NCI-H146 (cell line): Measurements from ENCODE around the gene TGM1.
"Not testable (repeated sequence)": the region's sequence is repeated elsewhere in the genome, so short reads cannot be mapped to it uniquely, and the experiment has no call there.

Experiments used
- DNase-seq: peaks from one replicate; lab custom pipeline; 2025; lab: John Stamatoyannopoulos, UW

The TGM1 gene

DNA sequence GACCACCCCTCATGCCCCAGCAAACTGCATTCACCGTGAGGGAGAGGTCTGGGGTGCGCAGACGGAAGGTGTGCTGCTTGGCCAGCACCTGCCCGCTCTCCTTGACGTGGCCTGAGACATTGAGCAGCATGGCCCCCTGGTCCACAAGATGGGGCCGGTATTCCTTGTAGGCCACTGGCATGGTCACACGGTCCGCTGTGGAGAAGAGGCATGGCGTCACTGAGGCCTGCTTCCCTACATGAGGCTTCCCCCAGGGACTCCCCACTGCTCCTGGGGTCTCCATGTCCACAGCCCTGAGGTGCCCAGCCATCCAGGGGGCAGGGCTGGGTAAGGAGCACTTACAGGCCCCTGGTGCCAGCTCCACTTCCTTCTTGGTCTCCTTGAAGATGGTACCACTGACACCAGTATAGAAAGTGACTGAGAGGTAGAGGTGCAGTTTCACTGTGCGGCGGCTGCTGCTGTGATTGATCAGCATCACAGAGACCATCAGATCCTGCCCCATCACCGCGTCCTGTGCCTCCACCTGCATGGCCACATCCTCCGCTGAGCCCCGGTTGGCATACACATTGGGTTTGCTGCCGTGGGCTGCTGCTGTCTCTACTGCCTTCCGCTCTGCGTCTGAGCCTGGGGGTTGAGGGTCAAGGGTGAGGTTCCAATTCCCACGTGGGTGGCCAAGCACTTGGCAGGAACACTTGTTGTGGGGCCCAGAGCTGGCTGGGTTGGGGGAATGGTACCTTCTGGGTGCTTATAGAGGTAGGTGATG, 8.2 kb downstream of the TGM1 start:
- DNase-seq, result no peak

DNA sequence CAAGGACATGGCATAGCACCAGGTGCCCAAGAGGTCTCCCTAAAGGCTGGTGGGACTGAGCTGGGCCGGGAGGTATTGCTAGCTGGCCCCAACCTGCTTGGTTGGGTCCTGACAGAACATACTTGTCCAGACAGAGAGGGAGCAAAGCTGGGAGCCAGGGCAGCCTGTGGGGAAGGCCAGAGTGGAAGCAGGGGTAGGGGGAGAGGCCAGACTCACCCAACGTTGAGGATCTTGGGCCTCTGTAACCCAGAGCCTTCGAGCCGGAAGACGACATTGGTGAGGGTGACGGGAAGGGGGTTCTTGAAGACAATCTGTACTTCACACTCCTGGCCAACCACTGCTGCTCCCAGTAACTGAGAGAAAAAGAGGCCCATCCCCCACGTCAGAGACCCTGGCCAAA, 9.0 kb downstream of the TGM1 start:
- no peak for DNase-seq

DNA sequence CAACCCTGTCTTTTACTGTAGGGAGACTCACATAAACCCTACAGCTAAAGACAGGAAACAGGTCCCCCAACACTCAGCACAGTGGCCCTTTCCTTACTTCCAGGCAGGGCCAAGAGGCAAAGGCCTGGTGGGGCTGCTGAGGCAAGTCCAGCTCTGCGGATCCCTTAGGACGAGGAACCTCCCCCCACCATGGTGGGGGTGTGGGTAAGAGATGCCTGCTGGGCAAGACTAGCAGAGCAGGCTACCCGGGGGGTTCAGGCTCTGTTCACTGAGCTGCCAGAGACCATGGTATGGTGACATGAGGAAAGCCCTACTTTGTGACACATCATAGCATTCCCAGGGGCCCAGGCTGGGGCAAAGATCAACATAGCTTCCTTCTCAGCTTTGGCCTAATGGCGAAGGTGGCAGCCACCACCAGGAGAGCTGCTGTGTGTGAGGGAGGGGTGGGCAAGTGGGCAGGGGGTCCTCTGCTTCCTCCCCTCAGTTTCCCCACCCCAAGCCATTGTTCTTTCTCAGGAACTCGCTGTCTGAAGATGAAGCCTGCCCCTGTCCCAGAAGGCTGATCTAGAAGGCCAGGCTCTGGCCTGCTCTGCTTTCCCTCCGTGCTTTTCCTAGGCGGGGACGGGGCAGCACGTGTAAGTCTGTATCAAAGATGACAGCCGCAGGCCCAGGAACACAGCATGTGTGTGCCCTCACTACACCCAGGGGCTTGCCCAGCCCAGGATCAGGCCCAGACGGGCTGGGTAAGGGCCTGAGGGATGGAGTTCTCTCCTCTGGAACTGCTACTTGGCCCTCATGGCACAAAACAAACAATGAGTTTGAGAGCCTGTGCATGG, 10.5 kb downstream of the TGM1 start:
- no peak for DNase-seq

DNA sequence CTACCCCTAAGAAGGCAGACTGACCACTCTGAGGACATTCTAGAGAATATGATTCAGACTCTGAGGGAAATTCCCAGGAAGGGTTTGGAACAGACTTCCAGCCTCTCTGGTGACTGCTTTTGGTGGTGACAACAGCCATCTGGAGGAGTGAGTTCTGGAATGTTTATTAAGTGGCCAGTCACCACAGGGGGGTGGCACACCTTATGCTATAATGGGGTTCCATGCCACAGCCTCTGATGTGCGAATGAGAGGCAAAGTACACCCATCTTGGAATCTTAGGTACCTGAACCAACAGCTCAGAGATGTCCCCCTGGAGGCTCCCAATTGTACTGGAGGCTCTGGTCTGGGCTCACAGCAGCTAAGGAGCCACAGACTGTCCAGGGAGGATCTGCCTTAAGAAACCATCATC, 11.1 kb downstream of the TGM1 start:
- DNase-seq, result no peak

DNA sequence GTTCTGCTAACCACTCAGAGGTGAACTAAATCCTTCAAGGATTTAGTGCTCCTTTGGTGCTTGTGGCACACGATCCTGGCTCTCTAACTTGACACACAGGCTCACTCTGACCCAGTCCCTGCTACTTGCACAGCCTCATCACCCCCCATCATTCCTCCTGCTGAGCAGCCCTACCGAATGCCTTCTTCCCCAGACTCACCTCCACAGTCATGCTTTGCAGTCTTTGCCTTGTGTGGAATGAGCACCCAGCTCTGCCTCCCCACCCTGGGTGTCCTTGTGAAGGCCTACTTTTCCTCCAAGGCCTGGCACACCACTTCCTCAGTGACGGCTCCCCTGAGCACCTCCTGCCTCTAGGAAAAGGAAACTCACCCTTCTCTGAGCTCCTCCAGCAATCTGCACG, 12.6 kb downstream of the TGM1 start:
- no peak for DNase-seq

DNA sequence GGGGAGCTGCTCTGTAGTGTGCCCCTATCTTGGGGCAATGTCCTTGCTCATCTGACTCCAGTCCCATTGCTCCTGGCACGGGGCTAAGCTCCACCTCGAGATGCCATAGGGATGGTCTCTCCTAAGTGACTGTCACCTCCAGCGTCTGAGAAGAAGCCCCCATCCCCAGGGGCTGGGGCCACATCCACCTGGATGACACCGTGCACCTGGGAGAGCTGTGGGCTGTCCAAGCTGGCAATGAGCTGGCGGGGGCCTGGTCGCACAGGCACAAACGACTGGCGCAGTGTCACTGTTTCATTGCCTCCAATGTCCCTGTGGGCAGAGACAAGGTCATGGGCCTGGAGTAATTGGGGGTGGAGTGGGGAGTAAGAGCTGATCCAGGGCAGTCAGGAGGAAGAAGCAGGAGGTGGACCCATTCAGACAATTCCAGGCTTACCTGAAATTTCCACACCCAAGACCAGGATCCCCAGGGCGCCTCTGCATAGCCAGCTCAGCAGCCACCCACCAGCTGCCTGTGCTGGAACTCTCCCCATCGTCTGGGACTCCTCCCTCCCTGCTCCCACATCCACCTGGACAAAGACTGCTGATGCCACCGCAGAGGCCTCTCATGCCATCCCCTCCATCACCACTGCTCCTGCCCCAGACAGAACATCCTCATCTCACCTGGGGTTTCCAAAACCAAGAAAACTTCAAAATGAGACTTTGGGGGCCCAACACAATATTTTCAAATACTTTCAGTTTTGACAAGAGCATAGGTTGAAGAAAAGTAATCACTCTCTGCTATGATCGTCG, 13.6 kb downstream of the TGM1 start:
- DNase-seq, result no peak

DNA sequence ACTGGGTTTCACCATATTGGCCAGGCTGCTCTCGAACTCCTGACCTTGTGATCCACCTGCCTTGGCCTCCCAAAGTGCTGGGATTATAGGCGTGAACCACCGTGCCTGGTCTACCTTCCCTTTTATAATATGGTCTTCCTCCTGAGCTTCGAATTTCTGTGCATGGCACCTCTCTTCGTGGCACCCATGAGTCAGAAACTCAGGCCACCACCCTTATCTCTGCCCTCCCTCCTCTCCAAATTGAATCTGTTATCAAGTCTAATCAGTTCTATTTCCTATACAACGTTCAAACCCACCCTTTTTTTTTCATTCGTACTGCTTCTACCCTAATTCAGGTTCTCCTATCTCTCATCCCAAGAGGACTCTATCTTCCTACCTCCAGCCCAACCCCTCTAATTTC, 15.6 kb downstream of the TGM1 start:
- no peak for DNase-seq

DNA sequence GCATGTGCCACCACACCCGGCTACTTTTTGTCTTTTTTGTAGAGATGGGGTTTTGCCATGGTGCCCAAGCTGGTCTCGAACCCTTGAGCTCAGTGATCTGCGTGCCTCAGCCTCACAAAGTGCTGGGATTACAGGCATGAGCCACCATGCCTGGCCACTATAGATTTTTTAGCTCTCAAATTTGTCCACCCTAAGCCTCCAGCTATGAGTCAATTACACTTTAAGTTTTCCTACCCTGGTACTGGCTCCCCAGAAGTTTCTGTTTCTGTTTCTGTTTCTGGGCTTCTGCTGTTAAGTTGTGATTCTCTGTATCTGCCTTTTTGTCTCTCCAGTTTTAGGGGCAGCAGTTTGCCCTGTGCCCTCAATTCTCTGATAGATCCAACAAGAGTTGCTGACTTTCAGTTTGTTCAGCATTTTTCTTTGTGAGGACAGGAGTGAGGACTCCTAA, 16.2 kb downstream of the TGM1 start:
- DNase-seq, result no peak

DNA sequence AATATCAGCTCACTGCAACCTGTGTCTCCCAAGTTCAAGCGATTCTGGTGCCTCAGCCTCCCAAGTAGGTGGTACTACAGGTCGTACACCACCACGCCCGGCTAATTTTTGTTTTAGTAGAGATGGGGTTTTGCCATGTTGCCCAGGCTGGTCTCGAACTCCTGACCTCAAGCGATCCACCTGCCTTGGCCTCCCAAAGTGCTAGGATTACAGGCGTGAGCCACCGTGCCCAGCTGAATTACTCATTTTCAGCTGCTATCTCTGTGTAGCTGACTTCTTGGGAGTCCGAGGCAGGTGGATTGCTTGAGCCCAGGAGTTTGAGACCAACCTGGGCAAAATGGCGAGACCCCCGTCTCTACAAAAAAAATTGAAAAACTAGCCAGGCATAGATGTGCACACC, 17.6 kb downstream of the TGM1 start:
- not testable (repeated sequence) for DNase-seq

DNA sequence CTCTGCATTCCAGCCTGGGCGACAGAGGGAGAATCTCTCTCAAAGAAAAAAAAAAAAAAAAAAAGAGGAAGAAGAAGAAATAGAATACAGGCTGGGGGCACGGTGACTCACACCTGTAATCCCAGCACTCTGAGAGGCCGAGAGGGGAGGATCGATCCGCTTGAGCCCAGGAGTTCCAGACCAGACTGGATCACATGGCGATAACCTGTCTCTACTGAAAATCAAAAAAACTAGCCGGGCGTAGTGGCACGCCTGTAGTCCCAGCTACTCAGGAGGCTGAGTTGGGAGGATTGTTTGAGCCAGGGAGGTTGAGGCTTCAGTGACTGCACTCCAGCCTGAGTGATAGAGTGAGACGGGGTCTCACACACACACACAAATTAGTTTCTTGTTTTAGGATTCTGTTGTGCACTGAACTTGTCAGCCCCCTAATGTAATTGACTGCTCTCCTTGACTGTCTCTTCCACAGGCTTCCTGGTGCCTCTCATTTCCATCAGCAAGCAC, 19.6 kb downstream of the TGM1 start:
- DNase-seq, result peak; percentile 49

DNA sequence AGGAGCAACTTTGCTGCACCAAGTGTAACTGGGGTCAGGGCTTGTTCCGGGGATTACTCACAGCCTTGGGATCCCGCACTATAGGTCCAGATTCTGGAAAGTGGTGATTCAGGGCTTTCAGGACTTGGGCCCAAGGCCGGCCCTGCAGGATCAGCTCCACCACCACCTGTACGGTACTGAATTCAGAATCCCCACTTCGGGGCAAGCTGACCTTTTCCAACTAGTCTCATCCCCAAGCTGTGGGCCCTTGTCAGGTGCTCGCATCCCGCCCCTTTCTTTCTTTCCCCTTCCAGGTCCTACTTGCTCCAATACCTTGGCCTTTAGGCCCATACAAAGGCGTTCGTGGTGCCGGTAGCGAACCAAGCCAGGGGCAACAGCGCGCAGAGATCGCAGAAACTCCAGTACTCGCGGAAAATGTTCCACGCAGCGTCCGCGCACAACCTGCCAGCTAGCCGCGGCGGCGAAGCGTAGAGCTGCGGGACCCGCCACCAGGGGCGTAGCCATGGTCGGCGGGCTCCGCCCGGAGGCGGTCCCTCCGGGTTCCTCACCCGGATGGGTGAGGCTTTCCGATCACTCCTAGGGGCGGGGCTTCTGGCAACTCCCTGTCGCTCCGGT, 21.0 kb downstream of the TGM1 start:
- peak; percentile 93 for DNase-seq

DNA sequence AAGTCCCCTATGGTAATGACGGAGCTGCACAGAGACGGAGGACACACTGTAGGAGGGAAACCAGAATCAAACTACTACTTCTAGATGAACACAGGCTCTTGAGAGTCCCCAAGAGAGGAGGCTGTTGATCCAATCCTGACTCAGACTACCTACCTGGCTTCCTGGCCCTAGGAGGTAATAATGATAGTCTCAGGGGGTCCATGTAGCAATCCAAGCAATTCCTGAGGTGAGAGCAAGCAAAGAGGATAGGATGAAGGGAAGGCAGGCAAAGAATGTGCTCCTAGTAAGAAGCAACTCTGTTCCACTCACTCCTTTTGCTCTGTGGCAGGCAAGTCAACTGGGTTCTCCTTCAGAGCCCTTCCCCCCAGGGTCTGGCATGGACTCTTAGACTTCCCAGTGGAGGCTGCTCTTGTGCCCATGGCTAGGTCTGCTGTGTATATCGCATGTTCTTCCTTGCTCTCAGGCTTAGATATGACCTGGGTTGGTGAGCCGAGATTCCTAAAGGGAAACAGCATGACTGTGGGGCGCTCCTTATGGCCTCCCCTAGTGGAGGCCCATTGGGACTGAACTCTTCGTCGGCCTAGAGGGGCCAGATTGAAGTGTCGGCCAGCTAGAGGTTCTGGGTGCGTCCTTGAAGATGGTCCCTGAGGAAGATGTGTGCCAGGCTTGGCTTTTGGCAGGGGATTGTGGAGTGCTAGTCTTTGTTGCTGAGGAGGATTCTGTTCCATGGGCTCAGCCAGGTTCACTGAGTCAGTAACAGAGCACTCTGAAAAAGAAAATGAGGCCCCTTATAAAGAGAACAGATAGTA, 22.7 kb downstream of the TGM1 start:
- no peak for DNase-seq

DNA sequence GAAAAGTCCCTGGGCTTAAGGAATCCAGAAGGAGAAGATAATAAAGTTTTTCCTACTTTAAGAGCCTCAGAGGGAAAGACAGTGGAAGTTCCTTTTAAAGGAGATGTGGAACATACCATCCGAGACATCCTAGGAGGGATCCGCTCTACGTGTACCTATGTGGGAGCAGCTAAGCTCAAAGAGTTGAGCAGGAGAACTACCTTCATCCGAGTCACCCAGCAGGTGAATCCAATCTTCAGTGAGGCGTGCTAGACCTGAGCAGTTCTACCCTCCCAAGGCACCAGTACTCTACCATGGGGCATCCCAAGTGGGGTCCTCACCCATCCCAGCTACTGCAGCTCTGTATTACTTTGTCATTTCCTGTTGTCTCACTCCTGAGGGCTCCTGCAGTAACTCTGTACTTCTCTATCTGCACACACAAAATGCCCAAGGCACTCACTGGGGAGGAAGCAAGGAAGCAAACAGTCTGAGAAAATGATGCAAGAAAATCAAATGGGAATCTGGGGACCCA, 24.4 kb downstream of the TGM1 start:
- DNase-seq, result no peak

DNA sequence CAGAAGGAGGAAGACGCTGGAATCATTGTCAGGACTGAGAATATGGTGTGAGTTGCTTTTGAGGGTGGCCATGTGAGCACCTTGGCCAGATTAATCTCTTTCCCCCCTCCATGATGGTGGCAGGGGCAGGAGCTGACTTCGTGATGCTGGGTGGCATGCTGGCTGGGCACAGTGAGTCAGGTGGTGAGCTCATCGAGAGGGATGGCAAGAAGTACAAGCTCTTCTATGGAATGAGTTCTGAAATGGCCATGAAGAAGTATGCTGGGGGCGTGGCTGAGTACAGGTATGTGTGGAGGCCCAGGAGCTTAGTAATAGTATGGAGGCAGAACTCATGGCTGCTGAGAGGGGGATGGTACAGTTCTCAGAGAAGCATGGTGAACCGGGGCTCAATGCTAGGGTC, 24.9 kb downstream of the TGM1 start:
- DNase-seq, result no peak

DNA sequence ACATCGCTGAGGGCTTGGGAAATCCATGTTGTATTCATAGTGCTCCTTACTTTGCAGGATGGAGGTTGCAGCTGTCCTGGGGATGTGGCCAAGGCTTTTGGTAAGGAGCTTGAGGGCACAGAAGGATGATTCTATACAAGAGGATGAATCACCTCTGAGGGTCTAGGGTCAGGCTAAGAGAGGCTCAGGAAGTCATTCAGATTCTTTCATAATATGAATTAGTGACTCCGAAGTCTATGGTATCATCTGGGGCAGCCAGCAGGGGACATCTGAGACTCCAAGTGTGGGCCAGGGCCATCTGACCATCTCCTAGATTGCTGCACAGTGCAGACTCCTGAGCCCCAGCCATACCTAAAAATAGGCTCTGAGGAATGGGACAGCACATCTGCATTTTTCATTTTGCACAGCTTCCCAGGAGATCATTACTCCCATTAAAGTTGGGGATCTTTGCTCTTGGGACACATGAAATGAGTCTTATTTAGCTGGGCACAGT, 25.5 kb downstream of the TGM1 start:
- no peak for DNase-seq

DNA sequence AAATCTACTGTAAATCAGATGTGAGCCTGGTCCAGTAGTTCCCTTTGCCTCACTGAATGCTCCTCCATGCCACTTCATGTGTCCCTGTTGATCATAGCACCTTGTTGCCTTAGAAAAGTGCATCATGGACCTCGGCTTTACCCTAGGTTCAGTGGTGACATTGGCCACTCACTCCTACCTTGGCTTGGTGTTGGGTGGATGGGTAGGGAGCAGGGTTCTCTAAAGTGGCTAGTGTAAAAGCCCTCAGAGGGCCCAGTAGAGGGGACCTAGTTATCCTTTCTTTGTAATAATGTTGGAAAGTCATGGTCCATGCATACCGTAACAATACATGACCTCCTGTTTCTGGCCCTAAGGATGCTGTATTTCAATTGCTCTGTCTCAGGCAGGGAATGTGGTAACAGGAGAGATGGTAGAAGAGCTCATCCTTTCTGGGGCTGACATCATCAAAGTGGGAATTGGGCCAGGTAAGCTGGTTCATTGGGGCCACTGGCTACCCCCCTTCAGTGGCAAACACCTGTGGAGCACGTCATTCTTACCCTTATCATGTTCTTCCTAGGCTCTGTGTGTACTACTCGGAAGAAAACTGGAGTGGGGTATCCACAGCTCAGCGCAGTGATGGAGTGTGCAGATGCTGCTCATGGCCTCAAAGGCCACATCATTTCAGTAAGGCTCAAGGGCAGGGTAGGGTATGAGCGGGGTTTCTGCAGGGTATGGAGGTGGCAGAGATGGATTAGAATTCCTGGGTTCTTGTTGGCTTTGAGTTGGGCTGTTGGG, 26.1 kb downstream of the TGM1 start:
- DNase-seq, result no peak

DNA sequence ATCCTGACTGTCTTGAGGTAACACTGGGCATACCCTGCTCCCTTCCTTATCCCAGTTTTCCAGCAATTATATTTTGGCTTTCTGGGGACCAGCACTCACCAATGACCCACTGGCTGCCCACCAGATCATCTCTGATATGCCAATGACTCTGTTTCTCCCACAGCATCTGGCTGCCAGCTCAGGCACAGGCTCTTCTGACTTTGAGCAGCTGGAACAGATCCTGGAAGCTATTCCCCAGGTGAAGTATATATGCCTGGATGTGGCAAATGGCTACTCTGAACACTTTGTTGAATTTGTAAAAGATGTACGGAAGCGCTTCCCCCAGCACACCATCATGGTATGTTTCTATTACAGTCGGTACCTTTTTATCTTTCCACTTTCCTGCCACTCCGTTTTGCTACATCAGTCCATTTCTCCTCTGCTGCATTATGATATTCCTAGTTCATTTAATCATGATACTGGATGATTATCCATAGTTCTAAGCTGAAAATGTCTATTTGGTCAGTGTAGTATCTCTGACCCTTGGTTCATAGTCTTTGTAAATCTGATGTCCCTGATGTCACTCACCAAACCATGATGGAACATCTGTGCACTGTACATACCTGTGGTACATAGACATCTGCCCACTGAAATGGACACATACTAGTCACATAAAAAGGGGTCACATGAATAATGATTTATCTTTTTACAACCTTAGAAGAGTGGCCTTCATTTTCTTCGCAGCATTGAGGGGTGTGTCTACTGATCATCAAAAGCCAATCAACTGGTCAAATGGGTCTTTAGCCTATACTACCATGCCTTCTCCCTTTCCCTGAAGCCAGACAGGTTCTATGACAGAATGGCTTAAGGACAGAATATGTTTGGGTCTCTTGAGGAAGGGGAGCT, 26.9 kb downstream of the TGM1 start:
- no peak for DNase-seq

DNA sequence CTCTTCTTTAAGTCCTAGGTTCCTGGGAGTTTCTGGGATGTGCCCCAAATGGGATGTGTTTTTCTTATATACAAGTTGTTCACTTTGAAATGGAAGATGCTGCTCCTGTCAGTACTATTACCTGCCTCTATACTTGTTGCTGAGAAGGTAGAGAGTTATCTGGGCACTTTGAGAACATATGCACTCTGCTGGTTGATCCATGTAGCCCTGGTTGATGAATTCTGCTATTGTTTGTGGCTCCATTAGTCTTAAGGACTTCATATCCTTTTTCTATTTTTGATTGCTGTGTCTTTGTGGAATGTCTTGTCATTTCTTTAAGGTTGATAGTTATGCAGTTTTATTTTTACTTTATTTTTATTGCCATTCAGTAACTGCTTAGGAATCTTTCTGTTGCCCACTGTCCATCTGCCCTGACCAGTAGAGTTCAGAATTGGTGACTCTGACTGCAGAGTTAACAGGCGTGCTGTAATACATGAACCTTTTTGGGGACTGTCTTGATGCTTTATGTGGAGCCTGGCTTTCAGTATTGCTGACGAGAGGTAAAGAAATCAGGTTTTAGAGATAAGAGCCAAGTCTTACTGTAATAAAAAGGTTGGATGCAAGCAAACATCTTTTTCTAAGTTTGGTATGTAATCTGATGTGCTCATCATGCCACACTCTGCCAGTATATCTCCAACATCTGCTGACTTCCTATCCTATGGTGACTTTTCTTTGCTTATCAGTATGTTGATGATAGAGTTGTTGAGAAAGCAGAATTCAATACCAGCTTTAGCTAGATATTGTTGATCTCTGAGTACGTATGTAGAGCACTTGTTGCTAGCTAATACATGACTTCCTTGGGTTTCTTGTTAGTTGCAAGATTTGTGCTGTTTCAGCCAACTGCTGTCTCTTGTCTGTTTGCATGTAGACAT, 28.6 kb downstream of the TGM1 start:
- no peak for DNase-seq
